SKM-1 (cell line): ENCODE results near the gene DNAL4.
A peak's percentile ranks its signal among the peaks of the same experiment; 100 is the strongest.

Source experiments
- DNase-seq: peaks from one replicate; lab custom pipeline; 2025; ENCODE audit not compliant: unreplicated experiment; lab: John Stamatoyannopoulos, UW

The DNAL4 gene

GRCh38 chr22:38760477-38761201 is 33.3 kb downstream of the DNAL4 start:
- no peak for DNase-seq

GRCh38 chr22:38759005-38759404 is 34.9 kb downstream of the DNAL4 start:
- no peak for DNase-seq

- no peak for DNase-seq
Observed at GRCh38 chr22:38758276-38758945, 35.5 kb downstream of the DNAL4 start.

- DNase-seq, result no peak
Observed at GRCh38 chr22:38757464-38757757, 36.5 kb downstream of the DNAL4 start.

- DNase-seq, result no peak
Observed at GRCh38 chr22:38756711-38757463, 37.1 kb downstream of the DNAL4 start.

GRCh38 chr22:38755911-38756532 is 37.9 kb downstream of the DNAL4 start, which contains the start of gene SUN2:
TSS of gene SUN2 (minus strand) at chr22:38755998. CDS start at chr22:38752628, 3,370 bp downstream.
- DNase-seq, result peak; percentile 52

GRCh38 chr22:38755155-38755910 is 38.6 kb downstream of the DNAL4 start:
- DNase-seq, result peak; percentile 52

GRCh38 chr22:38754751-38755154 is 39.2 kb downstream of the DNAL4 start:
- peak; percentile 77 for DNase-seq

- no peak for DNase-seq
Observed at GRCh38 chr22:38753948-38754750, 39.8 kb downstream of the DNAL4 start.

- peak; percentile 49 for DNase-seq
Observed at GRCh38 chr22:38751422-38752346, 42.3 kb downstream of the DNAL4 start.

- no peak for DNase-seq
Observed at GRCh38 chr22:38751066-38751421, 42.9 kb downstream of the DNAL4 start.

GRCh38 chr22:38750638-38751037 is 43.3 kb downstream of the DNAL4 start:
- DNase-seq, result no peak

- DNase-seq, result no peak
Observed at GRCh38 chr22:38750104-38750503, 43.8 kb downstream of the DNAL4 start.

GRCh38 chr22:38748487-38749136 is 45.3 kb downstream of the DNAL4 start:
- no peak for DNase-seq

- DNase-seq, result no peak
Observed at GRCh38 chr22:38745676-38746460, 48.1 kb downstream of the DNAL4 start.

GRCh38 chr22:38744981-38745380 is 49.0 kb downstream of the DNAL4 start:
- no peak for DNase-seq

GRCh38 chr22:38742176-38742942 is 51.6 kb downstream of the DNAL4 start:
- DNase-seq, result no peak
